Sigmoid colon (tissue), 7 donors: ENCODE data around the gene WNT6. TPM values are rescaled to one million over a fixed set of nuclear protein-coding genes. Genes with fewer than 3 reads are reported as not detected.

ENCODE experiments used
- DNase-seq: peaks from one replicate; pipeline ENCODE4 v3.0.0-alpha.2; 2019
- H3K27ac ChIP-seq, 4 donors: fragments of 200-600 bp; sonication (generic); one replicate each; pipeline ENCODE4 v1.5.1; 2016 to 2019; ENCODE audit warnings: mild to moderate bottlenecking in 1 of 4
- H3K27me3 ChIP-seq, 3 donors: fragments of 200-600 bp; sonication (generic); one replicate each; pipeline ENCODE4 v1.5.1; 2019; ENCODE audit warnings: mild to moderate bottlenecking in 1 of 3
- H3K36me3 ChIP-seq, 4 donors: fragments of 200-600 bp; sonication (generic); one replicate each; pipeline ENCODE4 v1.5.1; 2016 to 2019
- H3K4me1 ChIP-seq, 4 donors: fragments of 200-600 bp; sonication (generic); one replicate each; pipeline ENCODE4 v1.5.1; 2017 to 2019
- H3K4me3 ChIP-seq, 4 donors: fragments of 200-600 bp; sonication (generic); one replicate each; pipeline ENCODE4 v1.5.1; 2017 to 2019; ENCODE audit warnings: mild to moderate bottlenecking in 2 of 4, moderate library complexity in 1 of 4
- H3K9me3 ChIP-seq, 4 donors: fragments of 200-600 bp in 3 of 4; sonication (generic) in 3 of 4; one replicate each; pipeline versions ENCODE4 v1.5.1 to v1.6.1; 2013 to 2019
- CTCF ChIP-seq, 4 experiments: fragments of 450-650 bp in 3 of 4; fragments of 200-600 bp in 1 of 4; IDR thresholded peaks; one replicate each; pipeline ENCODE4 v1.5.1; 2016 to 2019; ENCODE audit warnings: antibody characterized with exemption in 4 of 4, mild to moderate bottlenecking in 3 of 4, moderate library complexity in 2 of 4
- EP300 ChIP-seq, 4 donors: sonication (generic); formaldehyde crosslinking; IDR thresholded peaks; one replicate each; pipeline ENCODE4 v1.6.1; 2017; ENCODE audit warnings: antibody characterized with exemption in 4 of 4
- POLR2A ChIP-seq, 2 donors: fragments of 450-650 bp; IDR thresholded peaks; one replicate each; pipeline ENCODE4 v1.6.1; 2016; ENCODE audit warnings: antibody characterized with exemption in 2 of 2, mild to moderate bottlenecking in 2 of 2, moderate library complexity in 2 of 2
- POLR2AphosphoS5 ChIP-seq, 4 donors: sonication (generic); formaldehyde crosslinking; IDR thresholded peaks; one replicate each; pipeline ENCODE4 v1.6.1; 2017; ENCODE audit warnings: antibody characterized with exemption in 4 of 4
- WGBS, 2 donors: extraction: QIAGEN DNeasy Blood & Tissue Kit; methylation state at CpG; one replicate each; pipeline ENCODE4 v1.1.7; 2013; 5-methylcytosine and 5-hydroxymethylcytosine counted together
- intact Hi-C: fragments of 100-400 bp; cut with DNase I; formaldehyde crosslinking; loops from one replicate; pipeline ENCODE4 v1.15.1; 2023
- polyA plus RNA-seq, 3 donors: library from polyadenylated mRNA; stranded (reverse); fragments of 200-250 nt; gene quantifications; one replicate each; pipeline ENCODE4 v1.2.3, GENCODE V29; 2013
- total RNA-seq, 4 donors: library from RNA; depleted of rRNA; stranded (reverse); fragments of >200 nt; gene quantifications; one replicate each; pipeline ENCODE4 v1.1.0, GENCODE V29; 2016
- donor health status: healthy with polysubstance abuse.
- donor health status: Bipolar disorder and iron deficiency.
- donor health status: healthy.

The WNT6 gene
- total and polyA plus RNA-seq, 7 donors = 1.5 to 3.9 (median 2.9) TPM; not detected in 2

GRCh38 chr2:218815649-218816048 lies 44.0 kb upstream of the WNT6 start:
- peaks cover 14 to 71% (median 36%) of the 10 kb centered on the region in 4 donors for H3K36me3 ChIP-seq
- TF ChIP-seq POLR2A (IDR thresholded peaks at IDR 0.05) (no peak), CTCF (IDR thresholded peaks at IDR 0.05) (no peak), POLR2AphosphoS5 (IDR thresholded peaks at IDR 0.05) (no peak), EP300 (IDR thresholded peaks at IDR 0.05) (no peak)

DNA sequence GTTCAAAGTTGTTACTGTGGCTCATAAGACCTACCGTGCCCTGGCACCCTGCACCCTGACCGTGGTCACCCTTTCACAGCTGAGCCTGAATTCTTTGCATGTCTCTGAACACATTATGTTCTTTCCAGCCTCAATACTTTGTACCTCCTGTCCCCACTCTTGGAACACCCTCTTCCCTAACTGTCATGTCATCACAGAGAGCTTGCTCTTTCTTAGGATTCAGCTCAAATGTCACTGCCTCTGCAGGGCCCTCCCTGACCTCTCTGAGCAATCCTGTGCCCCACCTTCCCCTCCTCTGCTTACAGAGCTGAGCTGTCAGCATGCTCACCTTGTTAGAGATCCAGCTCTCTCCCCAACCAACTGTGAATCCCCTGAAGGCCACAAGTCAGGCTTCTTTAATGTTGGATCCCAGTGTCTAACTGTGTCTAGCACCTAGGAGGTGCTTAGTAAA lies 43.0 kb upstream of the WNT6 start:
- no peak overlapping the region for H3K4me3 ChIP-seq
- no peaks in the 10 kb centered on the region for H3K9me3 ChIP-seq
- no peak for DNase-seq
- no peaks in the 10 kb centered on the region for H3K4me1 ChIP-seq
- no peak for TF ChIP-seq POLR2A (IDR thresholded peaks at IDR 0.05)
- TF ChIP-seq EP300 (IDR thresholded peaks at IDR 0.05) = no peak
- TF ChIP-seq POLR2AphosphoS5 (IDR thresholded peaks at IDR 0.05) = no peak
- no peak for TF ChIP-seq CTCF (IDR thresholded peaks at IDR 0.05)
- peaks cover 14 to 71% (median 36%) of the 10 kb centered on the region in 4 donors for H3K36me3 ChIP-seq
- 88 to 96% methylated on average over 2 of the region's 2 CpGs for WGBS, 2 donors
- H3K27ac ChIP-seq = no peak overlapping the region
- intact Hi-C loops = no loop called here
- H3K27me3 ChIP-seq = no peaks in the 10 kb centered on the region

More at GRCh38 chr2:218815649-218816048, 44.0 kb upstream of the WNT6 start:
- Histone ChIP-seq H3K27me3 (no peaks in the 10 kb centered on the region), H3K27ac (no peak overlapping the region), H3K9me3 (no peaks in the 10 kb centered on the region), H3K4me3 (no peak overlapping the region), H3K4me1 (no peaks in the 10 kb centered on the region)
- DNase-seq = no peak
- WGBS, 2 donors = 94 to 97% methylated on average over 4 of the region's 4 CpGs
- intact Hi-C loops = no loop called here

- no peak for TF ChIP-seq EP300 (IDR thresholded peaks at IDR 0.05)
- no peak for TF ChIP-seq POLR2AphosphoS5 (IDR thresholded peaks at IDR 0.05)
- no peak for TF ChIP-seq CTCF (IDR thresholded peaks at IDR 0.05)
- no peak overlapping the region for H3K27ac ChIP-seq
- intact Hi-C loops = no loop called here
- no peak for DNase-seq
- no peaks in the 10 kb centered on the region for H3K9me3 ChIP-seq
- no peaks in the 10 kb centered on the region for H3K4me1 ChIP-seq
- no peak overlapping the region for H3K4me3 ChIP-seq
- 94 to 95% methylated on average over 7 of the region's 7 CpGs for WGBS, 2 donors
- no peaks in the 10 kb centered on the region for H3K27me3 ChIP-seq
- H3K36me3 ChIP-seq = peaks cover 0 to 50% (median 22%) of the 10 kb centered on the region in 4 donors
Observed at GRCh38 chr2:218819093-218819492, 40.5 kb upstream of the WNT6 start.

GRCh38 chr2:218820746-218821369 lies 38.7 kb upstream of the WNT6 start:
- intact Hi-C loops = no loop called here
- Histone ChIP-seq H3K9me3 (no peaks in the 10 kb centered on the region), H3K4me1 (no peaks in the 10 kb centered on the region), H3K4me3 (no peak overlapping the region), H3K27me3 (no peaks in the 10 kb centered on the region), H3K27ac (no peak overlapping the region), H3K36me3 (peaks cover 0 to 32% (median 10%) of the 10 kb centered on the region in 4 donors)
- WGBS, 2 donors = 93 to 96% methylated on average over 15 of the region's 15 CpGs
- no peak for TF ChIP-seq CTCF (IDR thresholded peaks at IDR 0.05)
- TF ChIP-seq EP300 (IDR thresholded peaks at IDR 0.05) = no peak
- TF ChIP-seq POLR2AphosphoS5 (IDR thresholded peaks at IDR 0.05) = no peak
- no peak for TF ChIP-seq POLR2A (IDR thresholded peaks at IDR 0.05)
- no peak for DNase-seq
